PC-3 (cell line): ENCODE results near the gene TPPP.

ENCODE experiments used
- EZH2 ChIP-seq: fragments of 300-600 bp; sonication (generic); IDR thresholded peaks from one replicate; pipeline ENCODE4 v1.6.1; 2017; ENCODE audit warnings: antibody characterized with exemption, mild to moderate bottlenecking, low read length; ENCODE audit not compliant: unreplicated experiment
- TF ChIP-seq, protein P1 (sequence below): fragments of 300-600 bp; sonication (generic); conservative IDR thresholded peaks from 2 replicates; pipeline ENCODE4 v1.5.1; 2017; ENCODE audit warnings: antibody characterized with exemption, low read depth, mild to moderate bottlenecking, low read length

- TF ChIP-seq EZH2 = no peak
- TF ChIP-seq, protein P1, sequence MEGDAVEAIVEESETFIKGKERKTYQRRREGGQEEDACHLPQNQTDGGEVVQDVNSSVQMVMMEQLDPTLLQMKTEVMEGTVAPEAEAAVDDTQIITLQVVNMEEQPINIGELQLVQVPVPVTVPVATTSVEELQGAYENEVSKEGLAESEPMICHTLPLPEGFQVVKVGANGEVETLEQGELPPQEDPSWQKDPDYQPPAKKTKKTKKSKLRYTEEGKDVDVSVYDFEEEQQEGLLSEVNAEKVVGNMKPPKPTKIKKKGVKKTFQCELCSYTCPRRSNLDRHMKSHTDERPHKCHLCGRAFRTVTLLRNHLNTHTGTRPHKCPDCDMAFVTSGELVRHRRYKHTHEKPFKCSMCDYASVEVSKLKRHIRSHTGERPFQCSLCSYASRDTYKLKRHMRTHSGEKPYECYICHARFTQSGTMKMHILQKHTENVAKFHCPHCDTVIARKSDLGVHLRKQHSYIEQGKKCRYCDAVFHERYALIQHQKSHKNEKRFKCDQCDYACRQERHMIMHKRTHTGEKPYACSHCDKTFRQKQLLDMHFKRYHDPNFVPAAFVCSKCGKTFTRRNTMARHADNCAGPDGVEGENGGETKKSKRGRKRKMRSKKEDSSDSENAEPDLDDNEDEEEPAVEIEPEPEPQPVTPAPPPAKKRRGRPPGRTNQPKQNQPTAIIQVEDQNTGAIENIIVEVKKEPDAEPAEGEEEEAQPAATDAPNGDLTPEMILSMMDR = no peak
Measured at GRCh38 chr5:651296-652022, 41.7 kb downstream of the TPPP start.
